ENCODE data around the gene DLX1. TPM values are rescaled to one million over a fixed set of nuclear protein-coding genes. Genes with fewer than 3 reads are reported as not detected.
A peak's percentile ranks its signal among the peaks of the same experiment; 100 is the strongest.

DLX1 gene
- total RNA-seq, 1 experiment from 2014 or later = 3.5 TPM

DNA sequence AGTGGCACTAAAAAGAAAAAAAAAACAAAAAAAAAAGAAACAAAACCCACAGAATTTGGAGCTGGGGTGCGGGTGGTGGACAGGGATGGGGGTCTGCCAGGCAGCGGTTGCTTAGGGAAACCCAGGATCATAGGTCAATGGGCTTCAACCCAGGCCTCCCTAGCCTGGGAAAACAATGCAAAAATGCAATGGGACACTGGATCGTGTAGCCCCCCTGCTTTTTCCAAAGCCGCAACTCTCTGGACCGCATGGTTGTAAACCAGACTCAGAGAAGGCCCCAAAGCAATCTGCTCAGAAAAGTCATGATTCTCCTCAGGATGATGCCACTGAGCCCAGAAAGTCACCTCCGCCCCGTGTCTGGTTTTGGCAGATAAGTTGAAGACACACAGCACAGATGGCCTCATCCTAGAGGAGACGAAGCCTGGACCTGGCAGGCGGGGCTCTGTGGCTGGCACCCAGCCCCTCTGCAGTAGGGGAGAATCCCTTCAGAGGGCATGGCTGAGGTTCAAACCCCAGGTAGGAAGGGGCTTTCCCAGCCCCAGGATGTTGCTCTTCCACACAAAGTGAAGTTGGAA is 12.3 kb downstream of the DLX1 start:
- BruUV-seq (replicated peaks) = no TSS peak
- intact Hi-C loops (cut with micrococcal nuclease; ENCODE audit: unreplicated experiment) (no loop called here), in situ Hi-C loops (cut with HindIII; ENCODE audit: low pct_unique_long_range_greater_than_20kb, low sequenced_read_pairs) (no loop called here)
- H3K9me3 ChIP-seq (ENCODE audit: control insufficient read depth, insufficient read depth, low read depth, low read length) = no peaks in the 10 kb centered on the region
- H3K4me3 ChIP-seq (ENCODE audit: low read depth in 2 of 2, low read length in 2 of 2) = peak overlapping the region in 1 of 2 experiments; percentile 67; a peak in 3 of 4 replicates
- TF ChIP-seq POLR2AphosphoS5 (IDR thresholded peaks at IDR 0.05; ENCODE audit: low read depth, low read length) = no peak
- TF ChIP-seq CTCF (IDR thresholded peaks at IDR 0.05) = no peak
- TF ChIP-seq TCF7L2 (IDR thresholded peaks at IDR 0.05; ENCODE audit: low read depth, low read length) = no peak
- TF ChIP-seq SIN3A (IDR thresholded peaks at IDR 0.05; ENCODE audit: borderline replicate concordance, insufficient read depth, low read depth, low read length) = no peak
- TF ChIP-seq, protein P1, sequence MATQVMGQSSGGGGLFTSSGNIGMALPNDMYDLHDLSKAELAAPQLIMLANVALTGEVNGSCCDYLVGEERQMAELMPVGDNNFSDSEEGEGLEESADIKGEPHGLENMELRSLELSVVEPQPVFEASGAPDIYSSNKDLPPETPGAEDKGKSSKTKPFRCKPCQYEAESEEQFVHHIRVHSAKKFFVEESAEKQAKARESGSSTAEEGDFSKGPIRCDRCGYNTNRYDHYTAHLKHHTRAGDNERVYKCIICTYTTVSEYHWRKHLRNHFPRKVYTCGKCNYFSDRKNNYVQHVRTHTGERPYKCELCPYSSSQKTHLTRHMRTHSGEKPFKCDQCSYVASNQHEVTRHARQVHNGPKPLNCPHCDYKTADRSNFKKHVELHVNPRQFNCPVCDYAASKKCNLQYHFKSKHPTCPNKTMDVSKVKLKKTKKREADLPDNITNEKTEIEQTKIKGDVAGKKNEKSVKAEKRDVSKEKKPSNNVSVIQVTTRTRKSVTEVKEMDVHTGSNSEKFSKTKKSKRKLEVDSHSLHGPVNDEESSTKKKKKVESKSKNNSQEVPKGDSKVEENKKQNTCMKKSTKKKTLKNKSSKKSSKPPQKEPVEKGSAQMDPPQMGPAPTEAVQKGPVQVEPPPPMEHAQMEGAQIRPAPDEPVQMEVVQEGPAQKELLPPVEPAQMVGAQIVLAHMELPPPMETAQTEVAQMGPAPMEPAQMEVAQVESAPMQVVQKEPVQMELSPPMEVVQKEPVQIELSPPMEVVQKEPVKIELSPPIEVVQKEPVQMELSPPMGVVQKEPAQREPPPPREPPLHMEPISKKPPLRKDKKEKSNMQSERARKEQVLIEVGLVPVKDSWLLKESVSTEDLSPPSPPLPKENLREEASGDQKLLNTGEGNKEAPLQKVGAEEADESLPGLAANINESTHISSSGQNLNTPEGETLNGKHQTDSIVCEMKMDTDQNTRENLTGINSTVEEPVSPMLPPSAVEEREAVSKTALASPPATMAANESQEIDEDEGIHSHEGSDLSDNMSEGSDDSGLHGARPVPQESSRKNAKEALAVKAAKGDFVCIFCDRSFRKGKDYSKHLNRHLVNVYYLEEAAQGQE (IDR thresholded peaks at IDR 0.05; ENCODE audit: insufficient read depth in 1 of 2, low read depth in 2 of 2, low read length in 1 of 2) = no peak
- H3K4me1 ChIP-seq (ENCODE audit: control insufficient read depth, insufficient read depth, low read length) = peaks cover 38% of the 10 kb centered on the region
- peak overlapping the region; percentile 82 for H3K27ac ChIP-seq (ENCODE audit: low read length)
- ChIA-PET CTCF (no interaction called here), POLR2A (interaction anchor here (0.7 kb wide), 1 partner anchor 14 kb away, joined by 3 read pairs; no protein-coding TSS in a partner anchor)
- H3K36me3 ChIP-seq (ENCODE audit: control insufficient read depth, insufficient read depth, low read length) = no peaks in the 10 kb centered on the region
- ATAC-seq (no peak), DNase-seq (ENCODE audit: low read depth, low spot score) (no peak)
- no peaks in the 10 kb centered on the region; the same call in 1 of the 2 replicates for H3K27me3 ChIP-seq (ENCODE audit: control insufficient read depth, insufficient read depth, low read length)

GRCh38 chr2:172098287-172098649 is 13.0 kb downstream of the DLX1 start:
- TF ChIP-seq SIN3A (IDR thresholded peaks at IDR 0.05; ENCODE audit: borderline replicate concordance, insufficient read depth, low read depth, low read length) (no peak), CTCF (IDR thresholded peaks at IDR 0.05) (no peak), POLR2AphosphoS5 (IDR thresholded peaks at IDR 0.05; ENCODE audit: low read depth, low read length) (no peak), TCF7L2 (IDR thresholded peaks at IDR 0.05; ENCODE audit: low read depth, low read length) (no peak)
- TF ChIP-seq, protein P1 (IDR thresholded peaks at IDR 0.05; ENCODE audit: insufficient read depth in 1 of 2, low read depth in 2 of 2, low read length in 1 of 2) = no peak
- H3K27ac ChIP-seq (ENCODE audit: low read length) = peak overlapping the region; percentile 82
- in situ Hi-C loops (cut with HindIII; ENCODE audit: low pct_unique_long_range_greater_than_20kb, low sequenced_read_pairs) = no loop called here
- ATAC-seq = no peak
- ChIA-PET POLR2A (no interaction called here), CTCF (interaction anchor here (0.9 kb wide), 1 partner anchor 11 kb away, joined by 5 read pairs; no protein-coding TSS in a partner anchor)
- H3K4me1 ChIP-seq (ENCODE audit: control insufficient read depth, insufficient read depth, low read length) = peaks cover 38% of the 10 kb centered on the region
- no peaks in the 10 kb centered on the region; the same call in 1 of the 2 replicates for H3K36me3 ChIP-seq (ENCODE audit: control insufficient read depth, insufficient read depth, low read length)
- intact Hi-C loops (cut with micrococcal nuclease; ENCODE audit: unreplicated experiment) = no loop called here
- BruUV-seq (replicated peaks) = no TSS peak
- no peaks in the 10 kb centered on the region; the same call in 1 of the 2 replicates for H3K27me3 ChIP-seq (ENCODE audit: control insufficient read depth, insufficient read depth, low read length)
- H3K4me3 ChIP-seq (ENCODE audit: low read depth in 2 of 2, low read length in 2 of 2) = peak overlapping the region; percentile 34 to 56
- H3K9me3 ChIP-seq (ENCODE audit: control insufficient read depth, insufficient read depth, low read depth, low read length) = no peaks in the 10 kb centered on the region
- no peak for DNase-seq (ENCODE audit: low read depth, low spot score)

All from Panc1 (cell line).